Brain microvascular endothelial cell (primary cell): ENCODE measurements around the gene C1QBP.
A peak's percentile ranks its signal among the peaks of the same experiment; 100 is the strongest.

ENCODE experiments used
- DNase-seq: peaks from one replicate; pipeline ENCODE4 v3.0.0-alpha.2; 2020
- H3K27ac ChIP-seq: fragments of 250-450 bp; sonication (Bioruptor Pico); 2 replicates; pipeline ENCODE4 v1.5.1; 2020; ENCODE audit warnings: mild to moderate bottlenecking, moderate library complexity
- H3K27me3 ChIP-seq: fragments of 250-450 bp; sonication (Bioruptor Pico); replicated peaks from 2 replicates; pipeline ENCODE4 v1.5.1; 2020; ENCODE audit warnings: mild to moderate bottlenecking
- H3K36me3 ChIP-seq: fragments of 250-450 bp; sonication (Bioruptor Pico); replicated peaks from 2 replicates; pipeline ENCODE4 v1.5.1; 2020; ENCODE audit warnings: mild to moderate bottlenecking
- H3K4me3 ChIP-seq: 2 replicates; pipeline ENCODE4 v1.5.1; 2011; ENCODE audit warnings: low read depth, mild to moderate bottlenecking, control low read depth, low read length, moderate library complexity
- in situ Hi-C: cut with HindIII; loops from 2 replicates; pipeline ENCODE4 v1.10.0; 2017; ENCODE audit warnings: low sequenced_read_pairs, low pct_ligation_motif_present
- TF ChIP-seq, protein P1 (sequence below): IDR thresholded peaks from 2 replicates; pipeline ENCODE4 v1.5.1; 2011; ENCODE audit warnings: low read depth, mild to moderate bottlenecking, moderate library complexity, low read length, control low read depth, inconsistent platforms; ENCODE audit errors: missing control alignments

Gene C1QBP

DNA sequence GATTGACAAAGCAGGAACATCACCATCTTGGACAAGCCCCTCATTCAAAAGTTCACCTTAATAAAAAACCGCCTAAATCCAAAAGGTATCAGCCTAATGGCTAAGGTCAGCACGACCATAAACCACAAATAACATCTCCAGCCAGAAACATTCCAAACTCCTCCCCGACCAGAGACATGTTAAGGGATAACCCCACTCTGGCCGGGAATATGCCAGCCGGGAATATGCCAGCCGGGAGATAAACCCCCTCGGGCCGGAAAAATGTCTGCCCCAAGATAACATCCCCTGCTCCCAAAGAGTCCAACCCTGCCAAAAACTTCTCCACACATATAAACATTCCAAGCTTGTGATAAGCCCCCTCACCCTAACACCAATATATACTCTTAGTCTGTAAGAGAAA is 28.5 kb upstream of the C1QBP start:
- H3K4me3 ChIP-seq = peak overlapping the region; percentile 86
- TF ChIP-seq, protein P1, sequence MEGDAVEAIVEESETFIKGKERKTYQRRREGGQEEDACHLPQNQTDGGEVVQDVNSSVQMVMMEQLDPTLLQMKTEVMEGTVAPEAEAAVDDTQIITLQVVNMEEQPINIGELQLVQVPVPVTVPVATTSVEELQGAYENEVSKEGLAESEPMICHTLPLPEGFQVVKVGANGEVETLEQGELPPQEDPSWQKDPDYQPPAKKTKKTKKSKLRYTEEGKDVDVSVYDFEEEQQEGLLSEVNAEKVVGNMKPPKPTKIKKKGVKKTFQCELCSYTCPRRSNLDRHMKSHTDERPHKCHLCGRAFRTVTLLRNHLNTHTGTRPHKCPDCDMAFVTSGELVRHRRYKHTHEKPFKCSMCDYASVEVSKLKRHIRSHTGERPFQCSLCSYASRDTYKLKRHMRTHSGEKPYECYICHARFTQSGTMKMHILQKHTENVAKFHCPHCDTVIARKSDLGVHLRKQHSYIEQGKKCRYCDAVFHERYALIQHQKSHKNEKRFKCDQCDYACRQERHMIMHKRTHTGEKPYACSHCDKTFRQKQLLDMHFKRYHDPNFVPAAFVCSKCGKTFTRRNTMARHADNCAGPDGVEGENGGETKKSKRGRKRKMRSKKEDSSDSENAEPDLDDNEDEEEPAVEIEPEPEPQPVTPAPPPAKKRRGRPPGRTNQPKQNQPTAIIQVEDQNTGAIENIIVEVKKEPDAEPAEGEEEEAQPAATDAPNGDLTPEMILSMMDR = no peak
- DNase-seq = no peak
- in situ Hi-C loops = no loop called here
- no peaks in the 10 kb centered on the region for H3K27me3 ChIP-seq
- peaks cover 3% of the 10 kb centered on the region for H3K36me3 ChIP-seq
- H3K27ac ChIP-seq = no peak overlapping the region

DNA sequence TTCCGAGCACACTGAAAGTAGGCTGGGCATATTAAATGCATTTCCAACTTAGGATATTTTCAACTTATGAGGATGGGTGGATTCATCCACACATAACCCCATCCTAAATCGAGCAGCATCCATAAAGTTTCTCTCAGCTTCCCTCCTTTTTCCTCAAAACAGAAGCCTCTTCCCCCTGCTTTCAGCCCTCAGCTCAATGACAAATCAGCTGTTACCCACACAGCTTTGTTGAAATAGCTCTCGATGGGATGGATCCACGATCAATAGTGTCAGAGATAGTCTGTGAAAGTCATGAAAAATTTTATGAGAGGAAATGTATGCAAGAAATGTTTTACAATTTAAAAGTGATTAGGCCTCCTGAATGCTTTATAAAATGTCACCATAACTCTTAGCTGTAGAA is 27.3 kb upstream of the C1QBP start:
- DNase-seq = no peak
- Histone ChIP-seq H3K27ac (no peak overlapping the region), H3K36me3 (peaks cover 4% of the 10 kb centered on the region), H3K27me3 (no peaks in the 10 kb centered on the region), H3K4me3 (no peak overlapping the region)
- TF ChIP-seq, protein P1 = no peak
- in situ Hi-C loops = no loop called here

DNA sequence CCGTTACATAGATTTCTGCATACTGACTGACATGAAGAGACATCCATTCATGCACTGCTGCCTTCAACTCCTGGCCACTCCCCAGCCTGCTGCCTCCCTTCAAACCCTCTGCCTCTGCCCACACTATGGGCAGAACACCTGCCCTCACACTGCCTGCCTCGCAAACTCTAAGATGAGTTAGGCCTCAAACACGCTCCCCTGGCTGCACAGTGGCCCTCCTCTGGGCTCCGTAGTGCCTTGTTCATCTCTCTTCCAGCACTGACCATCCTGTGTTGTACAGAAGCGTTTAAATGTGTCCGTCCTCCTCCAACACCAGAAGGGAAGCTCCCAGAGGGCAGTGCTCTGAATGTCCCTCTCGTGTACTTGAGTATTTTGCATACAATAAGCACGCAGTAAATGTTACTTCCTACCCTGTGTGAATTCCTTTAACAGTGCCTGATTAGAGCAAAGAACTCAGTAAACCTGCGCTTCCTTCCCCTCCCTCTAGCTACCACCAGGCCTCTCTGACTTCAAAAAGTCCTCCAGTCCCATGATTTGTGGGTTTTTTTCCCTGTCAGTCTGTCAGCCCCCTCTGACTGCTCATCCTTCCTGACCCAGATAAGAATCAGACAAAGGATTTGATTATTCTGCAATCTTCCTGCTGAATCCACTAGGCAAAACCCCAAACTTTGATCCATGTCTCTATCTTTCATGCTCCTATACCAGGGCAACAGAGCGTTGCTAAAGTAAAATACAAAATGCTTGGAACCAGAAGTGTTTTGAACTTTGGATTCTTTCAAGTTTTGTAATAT is 26.0 kb upstream of the C1QBP start:
- peaks cover 11% of the 10 kb centered on the region for H3K36me3 ChIP-seq
- no peaks in the 10 kb centered on the region for H3K27me3 ChIP-seq
- no peak for DNase-seq
- no peak overlapping the region for H3K27ac ChIP-seq
- TF ChIP-seq, protein P1 = no peak
- H3K4me3 ChIP-seq = no peak overlapping the region
- in situ Hi-C loops = no loop called here

DNA sequence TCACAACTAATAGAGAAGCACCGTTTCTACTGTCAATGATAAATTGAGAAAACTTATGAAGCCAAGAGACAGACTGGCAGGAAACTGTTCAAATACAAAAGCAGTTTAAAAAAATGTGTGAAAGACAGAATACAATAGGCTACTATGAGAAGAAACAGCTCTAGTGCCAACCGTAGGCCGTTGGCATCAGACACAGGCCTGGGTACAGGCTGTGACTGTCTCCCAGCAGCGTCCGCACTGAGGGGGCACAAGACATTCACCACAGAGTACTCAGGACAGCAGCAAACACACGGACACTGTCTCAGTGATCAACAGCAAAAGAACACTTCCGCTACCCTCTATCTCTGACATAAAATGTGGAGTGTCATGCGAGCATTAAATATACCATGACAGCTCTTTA is 7.8 kb upstream of the C1QBP start:
- no peak overlapping the region for H3K4me3 ChIP-seq
- no peak for DNase-seq
- peaks cover 41% of the 10 kb centered on the region for H3K36me3 ChIP-seq
- H3K27ac ChIP-seq = no peak overlapping the region
- in situ Hi-C loops = no loop called here
- TF ChIP-seq, protein P1 = no peak
- no peaks in the 10 kb centered on the region for H3K27me3 ChIP-seq

DNA sequence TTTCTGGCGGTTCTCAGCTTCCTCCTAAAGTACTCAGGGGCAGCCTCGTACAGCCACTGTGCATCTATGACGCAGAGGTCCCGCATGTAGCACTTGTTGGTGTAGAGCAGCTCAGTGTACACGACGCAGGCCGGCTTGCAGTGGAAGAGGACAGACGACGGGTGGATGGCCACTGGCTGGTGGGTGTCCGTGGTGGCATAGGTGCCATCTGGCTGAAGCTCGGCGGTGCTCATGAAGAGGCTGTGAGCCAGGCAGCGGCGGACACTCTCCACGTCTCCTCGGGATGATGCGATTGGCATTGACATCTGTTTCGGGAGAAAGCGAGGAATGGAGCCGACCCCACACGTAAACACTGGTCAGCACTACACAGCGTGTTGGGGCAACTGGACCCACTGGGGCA is 5.3 kb upstream of the C1QBP start:
- Histone ChIP-seq H3K36me3 (peaks cover 23% of the 10 kb centered on the region), H3K4me3 (no peak overlapping the region), H3K27me3 (no peaks in the 10 kb centered on the region), H3K27ac (no peak overlapping the region)
- TF ChIP-seq, protein P1 = no peak
- in situ Hi-C loops = no loop called here
- DNase-seq = no peak

DNA sequence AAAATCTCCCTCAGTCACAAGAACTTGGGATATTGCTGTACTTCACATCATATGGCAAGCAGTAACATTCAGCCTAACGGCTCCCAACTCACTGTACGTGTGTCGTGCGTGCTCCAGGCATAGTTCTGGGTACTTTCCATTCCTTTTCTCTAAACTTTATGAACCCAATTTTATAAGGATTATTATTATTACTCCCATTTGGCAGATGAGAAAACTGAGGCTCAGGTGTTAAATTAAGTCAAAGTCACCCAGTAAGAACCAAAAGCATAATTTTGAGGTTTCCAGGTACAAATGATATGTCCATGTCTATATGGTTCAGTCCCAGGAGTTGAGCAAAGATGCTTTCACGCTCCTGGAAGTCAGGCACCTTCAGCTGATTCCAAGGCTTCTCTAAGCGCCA is 4.8 kb upstream of the C1QBP start:
- peaks cover 21% of the 10 kb centered on the region for H3K36me3 ChIP-seq
- no peak overlapping the region for H3K4me3 ChIP-seq
- DNase-seq = no peak
- no peak overlapping the region for H3K27ac ChIP-seq
- TF ChIP-seq, protein P1 = no peak
- no peaks in the 10 kb centered on the region for H3K27me3 ChIP-seq
- in situ Hi-C loops = no loop called here
